ENCODE measurements around the gene TLX1.

Gene TLX1

GRCh38 chr10:101161494-101162299, 30.6 kb downstream of the TLX1 start:
- no peak for TF ChIP-seq POLR2A (IDR thresholded peaks at IDR 0.05; ENCODE audit: low read depth, low read length)
- FAIRE-seq = no peak
- peak; percentile 78 for DNase-seq (ENCODE audit: insufficient read length, low spot score)

GRCh38 chr10:101162677-101163076, 31.6 kb downstream of the TLX1 start:
- TF ChIP-seq POLR2A (IDR thresholded peaks at IDR 0.05; ENCODE audit: low read depth, low read length) = no peak
- no peak for FAIRE-seq
- DNase-seq (ENCODE audit: insufficient read length, low spot score) = no peak

- FAIRE-seq (no peak), DNase-seq (ENCODE audit: insufficient read length, low spot score) (no peak)
These were observed 32.9 kb downstream of the TLX1 start for GRCh38 chr10:101164020-101164419.

GRCh38 chr10:101165736-101166135, 34.6 kb downstream of the TLX1 start:
- FAIRE-seq (no peak), DNase-seq (ENCODE audit: insufficient read length, low spot score) (no peak)
- no peak for TF ChIP-seq POLR2A (IDR thresholded peaks at IDR 0.05; ENCODE audit: low read depth, low read length)

More at GRCh38 chr10:101164020-101164419, 32.9 kb downstream of the TLX1 start:
- no peak for TF ChIP-seq POLR2A (IDR thresholded peaks at IDR 0.05; ENCODE audit: low read depth, low read length)

GRCh38 chr10:101166430-101166829, 35.3 kb downstream of the TLX1 start:
- FAIRE-seq (no peak), DNase-seq (ENCODE audit: insufficient read length, low spot score) (no peak)
- TF ChIP-seq POLR2A (IDR thresholded peaks at IDR 0.05; ENCODE audit: low read depth, low read length) = no peak

- no peak for TF ChIP-seq POLR2A (IDR thresholded peaks at IDR 0.05; ENCODE audit: low read depth, low read length)
- no peak for FAIRE-seq
- no peak for DNase-seq (ENCODE audit: insufficient read length, low spot score)
These were observed 41.6 kb downstream of the TLX1 start for GRCh38 chr10:101172741-101173140.

- no peak for FAIRE-seq
- TF ChIP-seq POLR2A (IDR thresholded peaks at IDR 0.05; ENCODE audit: low read depth, low read length) = no peak
These were observed 43.2 kb downstream of the TLX1 start for GRCh38 chr10:101174319-101174718.

GRCh38 chr10:101176577-101176976, 45.5 kb downstream of the TLX1 start:
- FAIRE-seq (no peak), DNase-seq (ENCODE audit: insufficient read length, low spot score) (no peak)
- TF ChIP-seq POLR2A (IDR thresholded peaks at IDR 0.05; ENCODE audit: low read depth, low read length) = no peak

More at GRCh38 chr10:101174319-101174718, 43.2 kb downstream of the TLX1 start:
- DNase-seq (ENCODE audit: insufficient read length, low spot score) = no peak

- no peak for TF ChIP-seq POLR2A (IDR thresholded peaks at IDR 0.05; ENCODE audit: low read depth, low read length)
- DNase-seq (ENCODE audit: insufficient read length, low spot score) (no peak), FAIRE-seq (no peak)
These were observed 51.8 kb downstream of the TLX1 start for GRCh38 chr10:101182936-101183335.

GRCh38 chr10:101183458-101184183, 52.5 kb downstream of the TLX1 start:
- no peak for DNase-seq (ENCODE audit: insufficient read length, low spot score)
- no peak for TF ChIP-seq POLR2A (IDR thresholded peaks at IDR 0.05; ENCODE audit: low read depth, low read length)
- no peak for FAIRE-seq
